Retinal pigment epithelial cell (primary cell): Measurements from ENCODE around the gene DNMT3A.

Experiments used
- DNase-seq: peaks from one replicate; pipeline ENCODE4 v3.0.0-alpha.2; 2010; ENCODE audit warnings: low read depth
- H3K4me3 ChIP-seq: 2 replicates; pipeline ENCODE4 v1.5.1; 2011; ENCODE audit warnings: mild to moderate bottlenecking, low read length, control low read depth, moderate library complexity
- CTCF ChIP-seq: conservative IDR thresholded peaks from 2 replicates; pipeline ENCODE4 v1.5.1; 2011; ENCODE audit warnings: low read depth, low read length, control low read depth, inconsistent platforms

DNMT3A gene

GRCh38 chr2:25358249-25358815 lies 16.6 kb upstream of the DNMT3A start:
- no peak for DNase-seq
- no peak overlapping the region for H3K4me3 ChIP-seq
- no peak for TF ChIP-seq CTCF

- no peak for TF ChIP-seq CTCF
- no peak overlapping the region for H3K4me3 ChIP-seq
- DNase-seq = no peak
These were observed 14.4 kb upstream of the DNMT3A start for GRCh38 chr2:25356088-25356487.

GRCh38 chr2:25355270-25355669 lies 13.5 kb upstream of the DNMT3A start:
- H3K4me3 ChIP-seq = no peak overlapping the region
- TF ChIP-seq CTCF = no peak
- no peak for DNase-seq

GRCh38 chr2:25354116-25354515 lies 12.4 kb upstream of the DNMT3A start:
- TF ChIP-seq CTCF = no peak
- no peak for DNase-seq
- no peak overlapping the region for H3K4me3 ChIP-seq

GRCh38 chr2:25349397-25349796 lies 7.7 kb upstream of the DNMT3A start:
- no peak overlapping the region for H3K4me3 ChIP-seq
- TF ChIP-seq CTCF = no peak
- DNase-seq = no peak

- no peak for TF ChIP-seq CTCF
- H3K4me3 ChIP-seq = no peak overlapping the region
- no peak for DNase-seq
These were observed 6.1 kb upstream of the DNMT3A start for GRCh38 chr2:25347846-25348245.

GRCh38 chr2:25347205-25347815 lies 5.6 kb upstream of the DNMT3A start:
- DNase-seq = no peak
- no peak overlapping the region for H3K4me3 ChIP-seq
- no peak for TF ChIP-seq CTCF
